ENCODE results near the gene GLG1. TPM values are rescaled to one million over a fixed set of nuclear protein-coding genes. Genes with fewer than 3 reads are reported as not detected.
"Not testable (repeated sequence)": the region's sequence is repeated elsewhere in the genome, so short reads cannot be mapped to it uniquely, and the experiment has no call there.

The GLG1 gene
- total RNA-seq, 1 donor, result 191 TPM

DNA sequence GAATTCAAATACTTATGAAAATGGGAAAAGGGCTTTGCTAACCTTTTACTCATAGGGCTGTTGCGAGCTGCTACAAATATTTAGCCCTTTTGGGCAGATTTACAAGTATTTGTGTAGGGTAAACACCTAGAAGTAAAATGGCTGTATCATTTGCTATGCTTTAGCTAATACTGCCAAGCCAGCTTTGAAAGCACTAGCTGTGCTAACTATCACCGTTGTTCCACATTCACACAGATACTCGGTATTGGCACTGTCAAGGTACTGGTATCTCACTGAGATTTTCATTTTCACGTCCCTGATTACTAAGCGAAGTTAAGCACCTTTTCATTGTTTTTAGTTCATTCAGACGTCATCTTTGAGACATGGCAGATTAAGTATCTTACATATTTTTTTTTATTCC, 84.8 kb downstream of the GLG1 start:
- peaks cover 24% of the 10 kb centered on the region for H3K79me2 ChIP-seq (ENCODE audit: insufficient read depth, low read length)
- H3K4me2 ChIP-seq (ENCODE audit: insufficient read depth, low read length), result peak overlapping the region; percentile 17
- no peak overlapping the region for H3K4me3 ChIP-seq (ENCODE audit: insufficient read depth, low read length)
- H3K4me1 ChIP-seq (ENCODE audit: insufficient read depth, low read length), result peaks cover 10% of the 10 kb centered on the region
- H2AFZ ChIP-seq (ENCODE audit: low read length), result no peak overlapping the region
- no peak overlapping the region for H3K27ac ChIP-seq (ENCODE audit: low read depth, low read length)
- no peaks in the 10 kb centered on the region for H3K27me3 ChIP-seq (ENCODE audit: insufficient read depth, low read length)
- peaks cover 16% of the 10 kb centered on the region for H4K20me1 ChIP-seq (ENCODE audit: insufficient read depth, low read length)
- TF ChIP-seq, protein P1, sequence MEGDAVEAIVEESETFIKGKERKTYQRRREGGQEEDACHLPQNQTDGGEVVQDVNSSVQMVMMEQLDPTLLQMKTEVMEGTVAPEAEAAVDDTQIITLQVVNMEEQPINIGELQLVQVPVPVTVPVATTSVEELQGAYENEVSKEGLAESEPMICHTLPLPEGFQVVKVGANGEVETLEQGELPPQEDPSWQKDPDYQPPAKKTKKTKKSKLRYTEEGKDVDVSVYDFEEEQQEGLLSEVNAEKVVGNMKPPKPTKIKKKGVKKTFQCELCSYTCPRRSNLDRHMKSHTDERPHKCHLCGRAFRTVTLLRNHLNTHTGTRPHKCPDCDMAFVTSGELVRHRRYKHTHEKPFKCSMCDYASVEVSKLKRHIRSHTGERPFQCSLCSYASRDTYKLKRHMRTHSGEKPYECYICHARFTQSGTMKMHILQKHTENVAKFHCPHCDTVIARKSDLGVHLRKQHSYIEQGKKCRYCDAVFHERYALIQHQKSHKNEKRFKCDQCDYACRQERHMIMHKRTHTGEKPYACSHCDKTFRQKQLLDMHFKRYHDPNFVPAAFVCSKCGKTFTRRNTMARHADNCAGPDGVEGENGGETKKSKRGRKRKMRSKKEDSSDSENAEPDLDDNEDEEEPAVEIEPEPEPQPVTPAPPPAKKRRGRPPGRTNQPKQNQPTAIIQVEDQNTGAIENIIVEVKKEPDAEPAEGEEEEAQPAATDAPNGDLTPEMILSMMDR (IDR thresholded peaks at IDR 0.05; ENCODE audit: extremely low read depth, low read depth, low read length), result no peak
- no peaks in the 10 kb centered on the region for H3K9me3 ChIP-seq (ENCODE audit: low read depth, low read length)
- H3K36me3 ChIP-seq (ENCODE audit: insufficient read depth, low read length), result no peaks in the 10 kb centered on the region
- DNase-seq (ENCODE audit: insufficient read length, low spot score, missing footprints), result no peak

DNA sequence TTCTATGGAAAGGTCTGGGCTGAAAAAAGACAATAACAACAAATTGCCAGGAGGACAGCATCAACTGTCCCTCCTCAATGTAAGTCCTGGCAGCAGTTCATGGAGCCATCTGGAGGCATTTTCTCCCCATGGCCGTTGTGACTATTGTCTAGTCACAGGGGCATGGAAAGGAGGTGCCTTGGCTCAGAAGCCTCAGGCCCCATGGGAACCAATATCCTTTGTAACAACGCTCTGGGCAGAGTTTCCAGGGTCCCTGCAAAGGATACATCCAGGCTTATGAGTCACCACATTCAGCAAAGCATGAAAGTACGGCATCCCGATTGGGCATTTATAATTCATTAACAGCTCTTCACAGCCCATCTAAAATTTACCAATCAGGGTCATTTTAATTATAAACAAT, 85.2 kb downstream of the GLG1 start:
- peak overlapping the region; percentile 17 for H3K4me2 ChIP-seq (ENCODE audit: insufficient read depth, low read length)
- no peaks in the 10 kb centered on the region for H3K27me3 ChIP-seq (ENCODE audit: insufficient read depth, low read length)
- H3K27ac ChIP-seq (ENCODE audit: low read depth, low read length), result no peak overlapping the region
- H4K20me1 ChIP-seq (ENCODE audit: insufficient read depth, low read length), result peaks cover 16% of the 10 kb centered on the region
- H3K4me1 ChIP-seq (ENCODE audit: insufficient read depth, low read length), result peaks cover 10% of the 10 kb centered on the region
- no peak overlapping the region for H3K4me3 ChIP-seq (ENCODE audit: insufficient read depth, low read length)
- DNase-seq (ENCODE audit: insufficient read length, low spot score, missing footprints), result peak; percentile 62
- no peak overlapping the region for H2AFZ ChIP-seq (ENCODE audit: low read length)
- TF ChIP-seq, protein P1 (IDR thresholded peaks at IDR 0.05; ENCODE audit: extremely low read depth, low read depth, low read length), result no peak
- H3K9me3 ChIP-seq (ENCODE audit: low read depth, low read length), result no peaks in the 10 kb centered on the region
- no peaks in the 10 kb centered on the region for H3K36me3 ChIP-seq (ENCODE audit: insufficient read depth, low read length)
- peaks cover 26% of the 10 kb centered on the region for H3K79me2 ChIP-seq (ENCODE audit: insufficient read depth, low read length)

DNA sequence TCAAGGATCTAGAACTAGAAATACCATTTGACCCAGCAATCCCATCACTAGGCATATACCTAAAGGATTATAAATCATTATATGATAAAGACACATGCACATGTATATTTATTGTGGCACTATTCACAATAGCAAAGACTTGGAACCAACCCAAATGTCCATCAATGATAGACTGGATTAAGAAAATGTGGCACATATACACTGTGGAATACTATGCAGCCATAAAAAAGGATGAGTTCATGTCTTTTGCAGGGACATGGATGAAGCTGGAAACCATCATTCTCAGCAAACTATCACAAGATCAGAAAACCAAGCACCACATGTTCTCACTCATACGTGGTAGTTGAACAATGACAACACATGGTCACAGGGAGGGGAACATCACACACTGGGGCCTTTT, 88.0 kb downstream of the GLG1 start:
- H3K27ac ChIP-seq (ENCODE audit: low read depth, low read length); H3K4me3 ChIP-seq (ENCODE audit: insufficient read depth, low read length); H3K4me1 ChIP-seq (ENCODE audit: insufficient read depth, low read length); H3K27me3 ChIP-seq (ENCODE audit: insufficient read depth, low read length); H3K9me3 ChIP-seq (ENCODE audit: low read depth, low read length); DNase-seq (ENCODE audit: insufficient read length, low spot score, missing footprints); H3K36me3 ChIP-seq (ENCODE audit: insufficient read depth, low read length); H3K4me2 ChIP-seq (ENCODE audit: insufficient read depth, low read length); H2AFZ ChIP-seq (ENCODE audit: low read length): not testable (repeated sequence)
- Histone ChIP-seq H4K20me1 (ENCODE audit: insufficient read depth, low read length) (peaks cover 16% of the 10 kb centered on the region), H3K79me2 (ENCODE audit: insufficient read depth, low read length) (peaks cover 30% of the 10 kb centered on the region)

DNA sequence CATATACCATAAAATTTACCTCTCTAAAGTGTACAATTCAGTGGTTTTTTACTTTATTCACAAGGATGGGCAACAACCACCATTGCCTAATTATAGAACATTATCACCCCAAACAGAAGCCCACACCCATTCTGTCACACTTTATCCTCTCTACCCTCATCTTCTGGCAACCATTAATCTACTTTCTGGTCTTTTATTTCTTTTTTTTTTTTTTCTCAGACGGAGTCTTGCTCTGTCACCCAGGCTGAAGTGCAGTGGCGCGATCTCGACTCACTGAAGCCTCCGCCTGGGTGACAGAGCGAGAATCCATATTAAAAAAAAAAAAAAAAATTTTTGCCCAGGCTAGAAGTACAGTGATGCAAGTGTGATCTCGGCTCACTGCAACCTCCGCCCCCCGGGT, 95.0 kb downstream of the GLG1 start:
- H2AFZ ChIP-seq (ENCODE audit: low read length), result no peak overlapping the region
- H3K4me1 ChIP-seq (ENCODE audit: insufficient read depth, low read length), result peaks cover 15% of the 10 kb centered on the region
- TF ChIP-seq, protein P1 (IDR thresholded peaks at IDR 0.05; ENCODE audit: extremely low read depth, low read depth, low read length), result no peak
- H3K4me2 ChIP-seq (ENCODE audit: insufficient read depth, low read length), result no peak overlapping the region
- peaks cover 29% of the 10 kb centered on the region for H3K79me2 ChIP-seq (ENCODE audit: insufficient read depth, low read length)
- no peaks in the 10 kb centered on the region for H3K9me3 ChIP-seq (ENCODE audit: low read depth, low read length)
- H3K27ac ChIP-seq (ENCODE audit: low read depth, low read length), result no peak overlapping the region
- no peak overlapping the region for H3K4me3 ChIP-seq (ENCODE audit: insufficient read depth, low read length)
- DNase-seq (ENCODE audit: insufficient read length, low spot score, missing footprints), result no peak
- H3K27me3 ChIP-seq (ENCODE audit: insufficient read depth, low read length), result no peaks in the 10 kb centered on the region
- no peaks in the 10 kb centered on the region for H3K36me3 ChIP-seq (ENCODE audit: insufficient read depth, low read length)
- peaks cover 4% of the 10 kb centered on the region for H4K20me1 ChIP-seq (ENCODE audit: insufficient read depth, low read length)
